Astrocyte of the cerebellum (primary cell): ENCODE data around the gene TARS1.

Source experiments
- DNase-seq: peaks from one replicate; pipeline ENCODE4 v3.0.0-alpha.2; 2011; ENCODE audit warnings: low read depth
- H3K4me3 ChIP-seq: 2 replicates; pipeline ENCODE4 v1.5.1; 2011; ENCODE audit warnings: mild to moderate bottlenecking, low read depth, low read length, moderate library complexity
- CTCF ChIP-seq: IDR thresholded peaks from 2 replicates; pipeline ENCODE4 v1.5.1; 2012; ENCODE audit warnings: low read length, low read depth, moderate library complexity, mild to moderate bottlenecking; ENCODE audit errors: missing control alignments
- in situ Hi-C: cut with HindIII; loops from 2 replicates; pipeline ENCODE4 v1.10.0; 2017; ENCODE audit warnings: low sequenced_read_pairs

TARS1 gene

GRCh38 chr5:33476992-33477391, 36.2 kb downstream of the TARS1 start:
- no peak for DNase-seq
- in situ Hi-C loops: no loop called here
- TF ChIP-seq CTCF: no peak
- H3K4me3 ChIP-seq: no peak overlapping the region

GRCh38 chr5:33477816-33478215, 37.1 kb downstream of the TARS1 start:
- H3K4me3 ChIP-seq: no peak overlapping the region

GRCh38 chr5:33479311-33479710, 38.5 kb downstream of the TARS1 start:
- no peak overlapping the region for H3K4me3 ChIP-seq
- in situ Hi-C loops: no loop called here

More at GRCh38 chr5:33477816-33478215, 37.1 kb downstream of the TARS1 start:
- DNase-seq: no peak
- in situ Hi-C loops: no loop called here
- no peak for TF ChIP-seq CTCF

GRCh38 chr5:33480876-33481275, 40.1 kb downstream of the TARS1 start:
- no peak overlapping the region for H3K4me3 ChIP-seq
- DNase-seq: no peak
- in situ Hi-C loops: no loop called here
- no peak for TF ChIP-seq CTCF

More at GRCh38 chr5:33479311-33479710, 38.5 kb downstream of the TARS1 start:
- no peak for DNase-seq
- no peak for TF ChIP-seq CTCF

GRCh38 chr5:33482335-33482734, 41.6 kb downstream of the TARS1 start:
- no peak for DNase-seq
- no peak overlapping the region for H3K4me3 ChIP-seq
- in situ Hi-C loops: no loop called here
- no peak for TF ChIP-seq CTCF

GRCh38 chr5:33487236-33487635, 46.5 kb downstream of the TARS1 start:
- TF ChIP-seq CTCF: no peak
- no peak overlapping the region for H3K4me3 ChIP-seq
- DNase-seq: no peak
- in situ Hi-C loops: no loop called here
